K562 (cell line): ENCODE measurements around the gene ACSL3. TPM values are rescaled to one million over a fixed set of nuclear protein-coding genes. Genes with fewer than 3 reads are reported as not detected.
A peak's percentile ranks its signal among the peaks of the same experiment; 100 is the strongest.

Experiments
- CXXC5 ChIP-seq: fragments of 250-450 bp; sonication (Bioruptor Pico); IDR thresholded peaks from 2 replicates; pipeline ENCODE4 v1.8.0; 2022; ENCODE audit warnings: inconsistent platforms, mild to moderate bottlenecking, moderate library complexity
- E2F1 ChIP-seq: sonication (generic); formaldehyde crosslinking; IDR thresholded peaks from 2 replicates; pipeline ENCODE4 v1.8.1; 2023; ENCODE audit warnings: mild to moderate bottlenecking, missing genetic modification reagents, moderate library complexity
- FOSL1 ChIP-seq: fragments of 200-800 bp; sonication (Bioruptor generic); conservative IDR thresholded peaks from 2 replicates; pipeline ENCODE4 v1.6.1; 2016; ENCODE audit warnings: missing genetic modification characterization, missing compliant biosample characterization
- ILK ChIP-seq: fragments of 450-650 bp; IDR thresholded peaks from 2 replicates; pipeline ENCODE4 v1.6.1; 2016; ENCODE audit warnings: missing genetic modification characterization, low read depth, mild to moderate bottlenecking, missing compliant biosample characterization, moderate library complexity, borderline replicate concordance
- MCM2 ChIP-seq: fragments of 450-650 bp; IDR thresholded peaks from 2 replicates; pipeline ENCODE4 v1.6.1; 2017; ENCODE audit warnings: low read depth, mild to moderate bottlenecking
- MCM7 ChIP-seq, 2 experiments: fragments of 450-650 bp; IDR thresholded peaks; 2 replicates each; pipeline ENCODE4 v1.6.1; 2016 to 2018
- NFIX ChIP-seq: fragments of 250-450 bp; sonication (Bioruptor Pico); IDR thresholded peaks from 2 replicates; pipeline ENCODE4 v1.4.0; 2020; ENCODE audit warnings: low read depth, mild to moderate bottlenecking, moderate library complexity
- PTRF ChIP-seq: fragments of 450-650 bp; IDR thresholded peaks from 2 replicates; pipeline ENCODE4 v1.6.1; 2016; ENCODE audit warnings: mild to moderate bottlenecking, missing genetic modification characterization, missing compliant biosample characterization
- PTTG1 ChIP-seq: fragments of 450-650 bp; IDR thresholded peaks from 2 replicates; pipeline ENCODE4 v1.6.1; 2016; ENCODE audit warnings: low read depth, mild to moderate bottlenecking, missing genetic modification characterization, missing compliant biosample characterization
- PURB ChIP-seq: sonication (generic); formaldehyde crosslinking; IDR thresholded peaks from 2 replicates; pipeline ENCODE4 v1.9.0; 2021; ENCODE audit warnings: low read depth, mild to moderate bottlenecking, missing genetic modification reagents
- RBM14 ChIP-seq: fragments of 200-400 bp; formaldehyde crosslinking; IDR thresholded peaks from 2 replicates; pipeline ENCODE4 v1.6.1; 2018; ENCODE audit warnings: low read depth, mild to moderate bottlenecking, low read length, moderate library complexity, borderline replicate concordance; ENCODE audit not compliant: insufficient read depth
- RUNX1 ChIP-seq: sonication (generic); IDR thresholded peaks from 2 replicates; pipeline ENCODE4 v1.6.1; 2016; ENCODE audit warnings: antibody characterized with exemption, low read depth
- SMARCA4 ChIP-seq: fragments of 450-650 bp; IDR thresholded peaks from 2 replicates; pipeline ENCODE4 v1.6.1; 2016
- TAL1 ChIP-seq: fragments of 450-650 bp; IDR thresholded peaks from 2 replicates; pipeline ENCODE4 v1.6.1; 2016; ENCODE audit warnings: mild to moderate bottlenecking
- TCF15 ChIP-seq: fragments of 250-450 bp; sonication (Bioruptor Pico); IDR thresholded peaks from 2 replicates; pipeline ENCODE4 v1.8.0; 2022; ENCODE audit warnings: moderate library complexity, mild to moderate bottlenecking, inconsistent platforms
- USF1 ChIP-seq: sonication (generic); formaldehyde crosslinking; IDR thresholded peaks from 2 replicates; pipeline ENCODE4 v1.9.0; 2022; ENCODE audit warnings: mild to moderate bottlenecking, missing genetic modification reagents
- ZMIZ1 ChIP-seq, 2 experiments: fragments of 150-350 bp in 1 of 2; IDR thresholded peaks; 2 replicates each; pipeline ENCODE4 v1.6.1; 2012 to 2016; ENCODE audit warnings: low read depth in 2 of 2, low read length in 2 of 2, mild to moderate bottlenecking in 1 of 2, moderate library complexity in 1 of 2
- ZNF224 ChIP-seq: sonication (generic); formaldehyde crosslinking; IDR thresholded peaks from 2 replicates; pipeline ENCODE4 v1.8.0; 2022; ENCODE audit warnings: mild to moderate bottlenecking, missing genetic modification reagents
- ZNF239 ChIP-seq: fragments of 250-450 bp; sonication (Bioruptor Pico); IDR thresholded peaks from 2 replicates; pipeline ENCODE4 v1.4.0; 2020; ENCODE audit warnings: mild to moderate bottlenecking
- ZNF354B ChIP-seq: fragments of 250-450 bp; sonication (Bioruptor Pico); IDR thresholded peaks from 2 replicates; pipeline ENCODE4 v1.4.0; 2020
- ZNF41 ChIP-seq: fragments of 250-450 bp; sonication (Bioruptor Pico); conservative IDR thresholded peaks from 2 replicates; pipeline ENCODE4 v1.4.0; 2020; ENCODE audit warnings: mild to moderate bottlenecking
- ZNF586 ChIP-seq: fragments of 450-650 bp; formaldehyde crosslinking; conservative IDR thresholded peaks from 2 replicates; pipeline ENCODE4 v1.4.0; 2020; ENCODE audit warnings: mild to moderate bottlenecking, moderate library complexity
- polyA plus RNA-seq, 8 experiments: library from polyadenylated mRNA; depleted of rRNA in 4 of 8; stranded (reverse) in 5 of 8; unstranded in 3 of 8; fragments of >200 nt; fragmentation: Nextera tagmentation in 2 of 8; fragmentation: Illumina TruSeq in 1 of 8; extraction: Ambion mirVana in 2 of 8; extraction: Trizol in 1 of 8; gene quantifications; 2 replicates each; pipeline versions ENCODE4 v1.2.1 to v1.2.3, GENCODE V29; 2011 to 2014; ENCODE audit warnings: inconsistent platforms in 1 of 8, missing spikeins in 1 of 8
- total RNA-seq, 7 experiments: library from RNA; depleted of rRNA in 6 of 7; stranded (reverse); fragments of >200 nt in 6 of 7; fragmentation: Illumina TruSeq in 2 of 7; extraction: Trizol in 2 of 7; gene quantifications; 2 replicates each; pipeline versions ENCODE4 v1.2.1 to v1.2.3, GENCODE V29; 2011 to 2021; ENCODE audit warnings: low replicate concordance in 1 of 7

ACSL3 gene
- total and polyA plus RNA-seq, 9 of the 15 experiments (the other 6 are each of a cell fraction or from before 2014, with no cell fraction given): 21.3 to 123 (median 85.2) TPM

- TF ChIP-seq RUNX1 (no peak), SMARCA4 (no peak), PURB (CRISPR knock-in tag) (no peak), PTTG1 (tag) (peak; percentile 77; the same call in 1 of the 2 replicates), ZNF586 (CRISPR knock-in tag) (no peak), TAL1 (no peak), ZNF41 (CRISPR knock-in tag) (peak; percentile 61; the same call in 1 of the 2 replicates), ZNF239 (CRISPR knock-in tag) (peak; percentile 67), ZNF224 (no peak), MCM2 (no peak), ZMIZ1 (IDR thresholded peaks at IDR 0.05; ENCODE audit: low read depth in 2 of 2, low read length in 2 of 2) (no peak), USF1 (CRISPR knock-in tag) (no peak), FOSL1 (tag) (no peak), ZNF354B (CRISPR knock-in tag) (no peak), RBM14 (no peak), PTRF (tag) (no peak), CXXC5 (CRISPR knock-in tag) (peak; percentile 66; the same call in 1 of the 2 replicates), ILK (tag) (no peak), E2F1 (no peak), NFIX (CRISPR knock-in tag) (no peak), MCM7 (IDR thresholded peaks at IDR 0.05) (no peak), TCF15 (CRISPR knock-in tag) (no peak)
These were observed 37.5 kb upstream of the ACSL3 start (continued) for GRCh38 chr2:222823183-222823930.
